GM10266 (cell line): ENCODE results near the gene B3GALNT1.

Experiments used
- DNase-seq: peaks from one replicate; pipeline ENCODE4 v3.0.0; 2012; ENCODE audit errors: extremely low spot score
- TF ChIP-seq, protein P1 (sequence below): IDR thresholded peaks from 2 replicates; pipeline ENCODE4 v1.5.1; 2012; ENCODE audit warnings: mild to moderate bottlenecking, low read depth; ENCODE audit not compliant: control insufficient read depth, insufficient read depth; ENCODE audit errors: missing control alignments

Gene B3GALNT1

DNA sequence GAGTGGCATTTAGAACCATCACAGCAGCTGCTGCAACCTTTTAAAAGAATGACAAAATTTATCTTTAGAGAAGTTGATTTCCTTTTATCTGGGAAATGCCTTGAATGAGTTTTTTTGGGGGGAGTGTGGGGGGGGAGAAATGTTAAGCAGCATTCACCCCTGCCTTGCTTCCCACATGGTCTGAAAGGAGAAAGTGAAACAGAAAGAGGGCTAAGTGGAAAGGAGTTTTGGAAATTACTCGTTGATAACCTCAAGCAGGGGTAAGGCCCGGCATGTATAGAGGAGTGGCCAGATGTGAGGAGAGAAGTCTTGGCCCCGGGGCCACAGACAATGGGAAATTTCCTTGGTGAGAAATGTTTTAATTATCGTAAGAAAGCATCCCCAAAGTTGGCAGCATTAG lies 23.5 kb downstream of the B3GALNT1 start:
- TF ChIP-seq, protein P1, sequence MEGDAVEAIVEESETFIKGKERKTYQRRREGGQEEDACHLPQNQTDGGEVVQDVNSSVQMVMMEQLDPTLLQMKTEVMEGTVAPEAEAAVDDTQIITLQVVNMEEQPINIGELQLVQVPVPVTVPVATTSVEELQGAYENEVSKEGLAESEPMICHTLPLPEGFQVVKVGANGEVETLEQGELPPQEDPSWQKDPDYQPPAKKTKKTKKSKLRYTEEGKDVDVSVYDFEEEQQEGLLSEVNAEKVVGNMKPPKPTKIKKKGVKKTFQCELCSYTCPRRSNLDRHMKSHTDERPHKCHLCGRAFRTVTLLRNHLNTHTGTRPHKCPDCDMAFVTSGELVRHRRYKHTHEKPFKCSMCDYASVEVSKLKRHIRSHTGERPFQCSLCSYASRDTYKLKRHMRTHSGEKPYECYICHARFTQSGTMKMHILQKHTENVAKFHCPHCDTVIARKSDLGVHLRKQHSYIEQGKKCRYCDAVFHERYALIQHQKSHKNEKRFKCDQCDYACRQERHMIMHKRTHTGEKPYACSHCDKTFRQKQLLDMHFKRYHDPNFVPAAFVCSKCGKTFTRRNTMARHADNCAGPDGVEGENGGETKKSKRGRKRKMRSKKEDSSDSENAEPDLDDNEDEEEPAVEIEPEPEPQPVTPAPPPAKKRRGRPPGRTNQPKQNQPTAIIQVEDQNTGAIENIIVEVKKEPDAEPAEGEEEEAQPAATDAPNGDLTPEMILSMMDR, result no peak
- no peak for DNase-seq

DNA sequence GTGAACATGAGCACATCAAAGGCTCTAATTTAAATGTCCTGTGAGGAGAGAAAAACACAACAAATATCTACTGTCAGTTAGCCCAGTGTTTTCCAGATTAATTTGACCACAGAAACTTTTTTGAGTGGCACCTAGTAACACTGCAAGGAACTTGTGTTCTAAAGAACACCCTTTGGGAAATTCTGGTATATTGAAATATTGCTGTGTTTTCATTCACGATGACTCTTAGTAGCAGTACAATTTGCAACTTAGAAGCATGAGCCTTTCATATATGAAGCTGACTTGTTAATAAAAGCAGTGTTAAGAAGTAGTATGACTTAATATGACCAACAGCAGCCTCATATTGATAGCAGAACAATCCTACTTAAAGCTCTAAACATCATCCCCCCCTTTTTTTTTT lies 32.0 kb downstream of the B3GALNT1 start:
- no peak for DNase-seq
- TF ChIP-seq, protein P1, result no peak

DNA sequence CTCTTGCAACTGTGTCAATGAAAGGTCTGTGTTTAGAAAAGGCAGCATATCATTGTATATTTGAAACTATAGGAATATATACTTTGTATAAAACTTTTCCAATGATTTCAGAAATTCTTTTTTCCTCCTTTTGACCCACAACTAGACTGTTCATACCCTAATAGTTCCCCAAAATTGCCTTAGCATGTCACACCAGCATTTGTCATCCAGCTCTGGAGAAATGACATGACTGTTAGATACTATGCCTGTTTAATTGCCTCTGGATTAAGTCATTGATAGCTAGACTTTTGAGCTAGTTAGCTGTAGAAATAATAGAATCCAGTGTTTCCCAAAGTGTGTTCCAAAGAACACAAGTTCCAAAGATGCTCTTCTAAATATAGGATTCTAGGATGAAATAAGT lies 32.4 kb downstream of the B3GALNT1 start:
- DNase-seq, result no peak
- TF ChIP-seq, protein P1, result no peak

DNA sequence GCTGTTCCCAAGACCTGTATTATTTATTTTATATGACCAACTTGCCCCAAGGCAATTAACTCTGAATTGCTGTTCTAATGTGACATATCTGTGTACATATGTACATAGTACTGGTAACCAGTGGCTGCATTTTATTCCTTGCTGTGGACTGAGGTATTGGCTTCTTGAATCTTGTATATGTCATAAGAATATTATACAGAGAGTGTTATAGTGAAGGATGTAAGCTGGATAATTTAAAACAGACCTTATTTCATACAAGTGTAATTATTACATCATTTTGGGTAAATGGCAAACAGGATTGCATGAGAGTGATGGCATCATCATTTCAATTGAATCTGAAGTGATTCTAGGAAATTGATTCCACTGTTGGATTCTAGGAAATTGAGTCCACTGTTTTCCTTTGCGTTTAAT lies 32.9 kb downstream of the B3GALNT1 start:
- TF ChIP-seq, protein P1, result no peak
- no peak for DNase-seq

DNA sequence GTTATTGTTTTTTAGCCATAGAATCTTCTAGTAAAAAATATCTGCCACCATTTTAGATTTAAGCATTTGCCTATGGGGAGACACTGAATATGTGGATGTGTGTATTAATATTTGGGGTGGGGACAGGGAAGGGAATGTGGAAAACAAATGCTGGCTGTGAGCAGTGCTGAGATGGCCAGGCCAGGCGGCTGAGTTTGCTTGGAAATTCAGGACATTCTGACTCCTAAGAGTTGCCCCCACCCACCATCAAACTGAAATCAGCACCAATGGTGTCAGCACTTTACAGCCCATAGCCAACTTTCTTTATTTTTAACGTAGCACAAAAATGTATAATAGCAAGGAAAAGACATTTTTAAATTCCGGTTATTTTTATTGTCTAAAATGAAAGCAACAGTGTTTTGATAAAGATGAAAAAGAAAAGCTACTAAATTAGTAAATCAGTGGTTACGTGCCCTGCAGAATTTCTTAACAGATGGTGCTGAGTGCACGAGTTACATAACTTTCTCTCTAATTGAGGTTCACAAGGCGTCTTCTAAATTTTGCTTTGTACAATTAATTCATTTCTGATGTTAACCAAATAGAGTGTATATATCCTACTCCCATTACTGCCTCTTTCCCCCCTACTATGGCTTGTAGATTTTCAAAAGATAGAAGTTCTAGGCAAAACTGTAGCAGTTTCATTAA lies 34.0 kb downstream of the B3GALNT1 start:
- DNase-seq, result no peak
- TF ChIP-seq, protein P1, result no peak

DNA sequence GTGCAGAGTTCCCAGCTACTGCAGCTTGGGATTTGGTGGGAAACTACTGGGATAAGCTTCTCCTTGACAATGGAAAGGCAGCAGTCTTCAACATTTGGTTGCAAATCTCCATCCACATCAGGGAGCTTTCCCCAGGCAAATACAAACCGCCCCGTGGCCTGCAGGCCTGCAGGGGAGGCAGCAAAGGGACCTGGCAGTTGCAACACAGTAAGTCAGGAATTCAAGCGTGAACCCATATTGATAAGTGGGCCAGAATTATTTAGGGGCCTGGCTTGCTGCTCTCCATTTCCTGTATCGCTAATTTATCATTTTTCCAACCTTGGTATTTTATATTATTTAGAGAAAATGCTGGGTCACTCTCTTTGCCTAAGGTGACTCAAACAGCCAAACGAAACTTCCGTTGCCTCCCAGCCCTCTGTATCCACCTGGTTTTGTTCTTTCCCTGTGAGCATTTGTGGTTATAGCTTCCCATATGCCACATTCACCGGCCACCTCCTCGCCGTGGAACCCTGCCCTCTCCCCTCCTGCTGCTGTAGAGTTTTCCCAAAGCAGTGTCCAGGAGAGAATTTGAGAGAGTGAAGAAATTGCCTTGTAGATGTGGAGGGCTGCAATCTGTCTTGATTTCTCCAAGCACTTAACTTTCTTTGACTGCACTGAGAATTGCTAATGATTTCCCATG lies 34.8 kb downstream of the B3GALNT1 start:
- no peak for DNase-seq
- TF ChIP-seq, protein P1, result no peak
